DOHH2 (cell line): ENCODE results near the gene MTHFD1.

Experiments used
- CTCF ChIP-seq: fragments of 200-600 bp; sonication (generic); IDR thresholded peaks from one replicate; pipeline ENCODE4 v1.5.1; 2014; ENCODE audit warnings: antibody characterized with exemption, mild to moderate bottlenecking, low read depth, low read length; ENCODE audit not compliant: poor library complexity, severe bottlenecking
- EZH2phosphoT487 ChIP-seq: fragments of 200-600 bp; sonication (generic); IDR thresholded peaks from 2 replicates; pipeline ENCODE4 v1.6.1; 2017; ENCODE audit warnings: borderline replicate concordance, mild to moderate bottlenecking, antibody characterized with exemption, low read length, moderate library complexity, mixed read lengths

GRCh38 chr14:64444984-64445845, 57.1 kb downstream of the MTHFD1 start:
- no peak for TF ChIP-seq CTCF
- no peak for TF ChIP-seq EZH2phosphoT487
